Calu3 (cell line): Measurements from ENCODE around the gene DPH1. TPM values are rescaled to one million over a fixed set of nuclear protein-coding genes. Genes with fewer than 3 reads are reported as not detected.
A peak's percentile ranks its signal among the peaks of the same experiment; 100 is the strongest.

Experiments used
- BruUV-seq: library from RNA; stranded (reverse); fragments of 400-500 nt; replicated peaks from 2 replicates; lab custom pipeline; 2021; lab: Mats Ljungman, UMichigan
- CTCF ChIA-PET: fragments of 300-600 bp; sonication (Branson Sonifier 250); formaldehyde crosslinking; loops from one replicate; lab custom pipeline; 2022; ENCODE audit warnings: antibody characterized with exemption; lab: Charles Lee
- DNase-seq: peaks from one replicate; pipeline ENCODE4 v3.0.0; 2022
- H3K27ac Mint-ChIP-seq: one replicate; pipeline ENCODE4 v1.8.0; 2022; ENCODE audit warnings: mixed read lengths; ENCODE audit not compliant: unreplicated experiment
- H3K27me3 Mint-ChIP-seq: one replicate; pipeline ENCODE4 v1.8.0; 2022; ENCODE audit warnings: mixed read lengths; ENCODE audit not compliant: unreplicated experiment
- H3K36me3 Mint-ChIP-seq: one replicate; pipeline ENCODE4 v1.8.0; 2022; ENCODE audit warnings: mild to moderate bottlenecking, moderate library complexity, mixed read lengths; ENCODE audit not compliant: insufficient read depth, unreplicated experiment
- H3K4me1 Mint-ChIP-seq: one replicate; pipeline ENCODE4 v1.8.0; 2022; ENCODE audit warnings: mild to moderate bottlenecking, low read depth, mixed read lengths; ENCODE audit not compliant: unreplicated experiment
- H3K4me3 Mint-ChIP-seq: one replicate; pipeline ENCODE4 v1.8.0; 2022; ENCODE audit warnings: mild to moderate bottlenecking, low read depth, moderate library complexity, mixed read lengths; ENCODE audit not compliant: unreplicated experiment
- H3K9me3 Mint-ChIP-seq: one replicate; pipeline ENCODE4 v1.8.0; 2022; ENCODE audit warnings: low read depth, mixed read lengths; ENCODE audit not compliant: unreplicated experiment
- intact Hi-C: fragments of 100-400 bp; cut with micrococcal nuclease; formaldehyde crosslinking; loops from one replicate; pipeline ENCODE4 v1.10.0; 2022; ENCODE audit not compliant: unreplicated experiment
- total RNA-seq: library from RNA; stranded (reverse); gene quantifications from 2 replicates; pipeline ENCODE4 v1.2.3, GENCODE V29; 2022
- TF ChIP-seq, protein P1 (sequence below): fragments of 200-600 bp; IDR thresholded peaks from one replicate; pipeline ENCODE4 v1.8.0; 2022; ENCODE audit warnings: antibody characterized with exemption; ENCODE audit not compliant: unreplicated experiment

DPH1 gene
- total RNA-seq, 1 experiment from 2014 or later = 24.7 TPM

DNA sequence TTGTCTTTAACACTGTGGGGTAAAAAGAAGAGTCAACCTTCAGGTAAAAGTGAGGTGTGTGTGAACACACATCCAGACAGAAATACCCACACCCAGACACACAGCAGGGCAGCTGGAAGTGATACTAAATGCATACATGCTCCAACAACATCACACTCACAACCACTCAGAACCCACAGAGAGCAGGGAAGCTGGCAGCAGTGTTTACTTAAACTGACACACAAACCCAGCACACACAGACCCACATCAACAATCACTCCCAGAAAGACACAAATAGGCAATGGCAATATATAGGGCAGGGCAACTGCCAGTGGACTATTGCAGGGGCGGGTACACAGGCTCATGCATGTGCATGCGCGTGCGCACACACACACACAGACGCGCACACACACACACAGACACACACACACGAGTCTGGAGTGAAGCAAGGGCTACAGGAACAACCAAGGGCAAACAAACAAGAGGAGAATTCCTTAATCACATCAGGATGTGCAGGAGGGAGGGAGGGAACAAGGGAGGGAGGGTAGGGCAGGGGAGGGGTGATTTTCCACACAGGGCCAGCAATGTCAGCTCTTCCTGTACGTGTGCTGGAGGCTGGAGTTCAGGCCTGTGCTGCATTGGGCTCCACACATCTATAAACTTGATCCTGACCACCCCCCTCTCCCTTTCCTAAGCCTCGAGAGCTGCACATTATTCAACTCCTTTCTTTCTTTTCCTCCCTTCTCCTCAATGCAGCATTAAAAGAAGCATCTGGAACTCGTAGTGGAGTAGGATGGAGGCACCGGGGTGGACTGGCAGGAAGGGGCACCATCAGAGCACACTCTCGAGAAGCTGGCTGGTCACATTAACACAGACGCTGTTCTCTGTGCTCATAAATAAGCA lies 55.1 kb downstream of the DPH1 start:
- DNase-seq = no peak
- TF ChIP-seq, protein P1, sequence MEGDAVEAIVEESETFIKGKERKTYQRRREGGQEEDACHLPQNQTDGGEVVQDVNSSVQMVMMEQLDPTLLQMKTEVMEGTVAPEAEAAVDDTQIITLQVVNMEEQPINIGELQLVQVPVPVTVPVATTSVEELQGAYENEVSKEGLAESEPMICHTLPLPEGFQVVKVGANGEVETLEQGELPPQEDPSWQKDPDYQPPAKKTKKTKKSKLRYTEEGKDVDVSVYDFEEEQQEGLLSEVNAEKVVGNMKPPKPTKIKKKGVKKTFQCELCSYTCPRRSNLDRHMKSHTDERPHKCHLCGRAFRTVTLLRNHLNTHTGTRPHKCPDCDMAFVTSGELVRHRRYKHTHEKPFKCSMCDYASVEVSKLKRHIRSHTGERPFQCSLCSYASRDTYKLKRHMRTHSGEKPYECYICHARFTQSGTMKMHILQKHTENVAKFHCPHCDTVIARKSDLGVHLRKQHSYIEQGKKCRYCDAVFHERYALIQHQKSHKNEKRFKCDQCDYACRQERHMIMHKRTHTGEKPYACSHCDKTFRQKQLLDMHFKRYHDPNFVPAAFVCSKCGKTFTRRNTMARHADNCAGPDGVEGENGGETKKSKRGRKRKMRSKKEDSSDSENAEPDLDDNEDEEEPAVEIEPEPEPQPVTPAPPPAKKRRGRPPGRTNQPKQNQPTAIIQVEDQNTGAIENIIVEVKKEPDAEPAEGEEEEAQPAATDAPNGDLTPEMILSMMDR = no peak
- peaks cover 32% of the 10 kb centered on the region for H3K4me1 Mint-ChIP-seq
- H3K27me3 Mint-ChIP-seq = no peaks in the 10 kb centered on the region
- BruUV-seq = no TSS peak
- H3K27ac Mint-ChIP-seq = peak overlapping the region; percentile 69
- CTCF ChIA-PET = interaction anchor here (0.6 to 0.8 kb wide), 3 partner anchors 160 to 315 kb away, joined by 3 to 4 read pairs (median 3); no protein-coding TSS in a partner anchor
- no peak overlapping the region for H3K4me3 Mint-ChIP-seq
- no peaks in the 10 kb centered on the region for H3K9me3 Mint-ChIP-seq
- H3K36me3 Mint-ChIP-seq = no peaks in the 10 kb centered on the region
- intact Hi-C loops = no loop called here

DNA sequence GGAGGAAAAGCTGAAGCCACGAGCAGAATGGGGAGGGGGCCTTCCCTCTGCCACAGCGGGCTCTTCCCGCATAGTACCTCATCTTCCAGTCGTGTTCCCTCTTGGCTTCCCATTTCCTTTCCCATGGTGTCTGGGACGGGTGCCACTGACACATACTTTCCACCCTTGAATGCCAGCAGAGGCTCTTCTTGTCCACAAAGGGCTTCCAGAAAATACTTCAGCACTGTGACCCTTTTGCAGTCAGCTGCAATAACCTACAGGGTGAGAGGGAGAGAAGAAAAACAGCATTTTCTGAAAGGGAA lies 55.6 kb downstream of the DPH1 start:
- H3K4me3 Mint-ChIP-seq = no peak overlapping the region
- H3K27me3 Mint-ChIP-seq = no peaks in the 10 kb centered on the region
- no TSS peak for BruUV-seq
- CTCF ChIA-PET = interaction anchor here (0.7 to 0.8 kb wide), 2 partner anchors 159 to 316 kb away, joined by 3 read pairs; no protein-coding TSS in a partner anchor
- H3K27ac Mint-ChIP-seq = no peak overlapping the region
- DNase-seq = no peak
- peaks cover 32% of the 10 kb centered on the region for H3K4me1 Mint-ChIP-seq
- H3K36me3 Mint-ChIP-seq = no peaks in the 10 kb centered on the region
- intact Hi-C loops = no loop called here
- TF ChIP-seq, protein P1 = no peak
- no peaks in the 10 kb centered on the region for H3K9me3 Mint-ChIP-seq

DNA sequence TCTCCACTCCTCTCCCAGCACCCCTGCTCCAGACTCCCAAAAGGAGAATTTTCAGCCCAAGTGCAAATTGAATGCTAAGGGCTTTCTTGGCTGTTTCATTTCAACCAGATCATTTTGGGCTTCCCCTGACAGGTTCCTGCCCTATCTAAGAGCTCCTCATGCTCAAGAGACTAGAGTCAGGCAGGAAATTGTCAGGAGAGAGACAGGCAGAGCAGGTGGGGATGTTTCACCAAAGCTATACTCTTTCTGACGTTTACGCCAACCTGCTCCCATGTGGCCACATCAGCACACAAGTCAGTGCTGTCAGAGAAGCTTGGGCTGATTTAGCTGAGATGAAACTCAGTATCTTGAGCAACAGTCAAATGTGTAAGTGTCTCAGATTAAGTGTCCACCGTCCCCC lies 56.4 kb downstream of the DPH1 start:
- H3K4me3 Mint-ChIP-seq = no peak overlapping the region
- peaks cover 5% of the 10 kb centered on the region for H3K36me3 Mint-ChIP-seq
- H3K27me3 Mint-ChIP-seq = no peaks in the 10 kb centered on the region
- no peaks in the 10 kb centered on the region for H3K9me3 Mint-ChIP-seq
- TF ChIP-seq, protein P1 = no peak
- intact Hi-C loops = no loop called here
- CTCF ChIA-PET = no interaction called here
- no peak overlapping the region for H3K27ac Mint-ChIP-seq
- no peak for DNase-seq
- BruUV-seq = no TSS peak
- H3K4me1 Mint-ChIP-seq = peaks cover 32% of the 10 kb centered on the region

DNA sequence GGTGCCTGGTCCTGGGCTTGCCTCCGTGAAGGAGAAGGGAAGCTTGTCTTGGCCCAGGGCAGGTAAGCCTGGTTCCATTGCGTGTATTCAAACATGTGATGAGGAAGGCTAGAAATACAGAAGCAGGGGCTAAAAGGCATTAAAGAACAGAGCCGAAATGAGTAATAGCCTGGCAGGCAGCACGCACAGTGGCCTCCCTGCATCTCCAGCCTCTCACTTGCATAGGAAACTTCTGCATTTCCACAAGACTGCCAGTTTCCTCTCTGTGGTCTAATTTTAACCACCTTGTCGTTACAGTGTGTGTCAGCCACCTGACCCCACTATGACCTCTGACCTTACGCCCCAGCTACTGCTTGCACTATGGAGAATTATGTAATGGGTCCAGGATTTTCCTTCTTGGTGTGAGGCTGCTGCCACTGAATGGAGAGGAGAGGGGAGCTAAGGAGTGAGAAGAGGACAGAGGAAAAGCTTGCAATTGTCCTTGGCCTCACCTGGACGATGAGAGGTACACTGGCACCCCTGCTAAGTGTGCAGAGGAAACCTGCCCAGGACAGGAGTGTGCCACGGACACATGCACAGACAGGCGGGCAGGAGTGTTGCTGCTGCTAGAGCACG lies 57.8 kb downstream of the DPH1 start:
- intact Hi-C loops = no loop called here
- Mint-ChIP-seq H3K4me1 (peaks cover 32% of the 10 kb centered on the region), H3K27me3 (no peaks in the 10 kb centered on the region), H3K9me3 (no peaks in the 10 kb centered on the region), H3K27ac (no peak overlapping the region), H3K36me3 (peaks cover 9% of the 10 kb centered on the region), H3K4me3 (no peak overlapping the region)
- CTCF ChIA-PET = no interaction called here
- no TSS peak for BruUV-seq
- DNase-seq = no peak
- TF ChIP-seq, protein P1 = no peak
